ENCODE measurements around the gene CD6.
A peak's percentile ranks its signal among the peaks of the same experiment; 100 is the strongest.

The CD6 gene

GRCh38 chr11:61011229-61011870 lies 39.9 kb downstream of the CD6 start:
- no peak for DNase-seq

GRCh38 chr11:61011950-61012736 lies 40.7 kb downstream of the CD6 start:
- no peak for DNase-seq

- DNase-seq: no peak
These were observed 41.3 kb downstream of the CD6 start for GRCh38 chr11:61012737-61013215.

GRCh38 chr11:61018059-61018458 lies 46.6 kb downstream of the CD6 start:
- DNase-seq: no peak

- DNase-seq: no peak
These were observed 47.8 kb downstream of the CD6 start for GRCh38 chr11:61019037-61019831.

- no peak for DNase-seq
These were observed 48.4 kb downstream of the CD6 start for GRCh38 chr11:61019832-61020405.

- no peak for DNase-seq
These were observed 49.2 kb downstream of the CD6 start for GRCh38 chr11:61020551-61021235.

GRCh38 chr11:61021661-61022212 lies 50.3 kb downstream of the CD6 start:
- peak; percentile 94 to 95 for DNase-seq

- DNase-seq: no peak
These were observed 51.0 kb downstream of the CD6 start for GRCh38 chr11:61022311-61023085.

- DNase-seq: peak; percentile 58 to 70
These were observed 51.8 kb downstream of the CD6 start for GRCh38 chr11:61023086-61023965.

- no peak for DNase-seq
These were observed 52.5 kb downstream of the CD6 start for GRCh38 chr11:61023966-61024295.

- DNase-seq: no peak
These were observed 53.7 kb downstream of the CD6 start for GRCh38 chr11:61024938-61025820.

GRCh38 chr11:61025821-61026120 lies 54.3 kb downstream of the CD6 start:
- no peak for DNase-seq

- DNase-seq: peak; percentile 58 to 72
These were observed 54.9 kb downstream of the CD6 start for GRCh38 chr11:61026121-61027031.

GRCh38 chr11:61027141-61027840 lies 55.8 kb downstream of the CD6 start:
- DNase-seq: peak; percentile 26 to 42

GRCh38 chr11:61028135-61028729 lies 56.8 kb downstream of the CD6 start:
- peak; percentile 44 to 63 for DNase-seq

GRCh38 chr11:61032824-61033223 lies 61.3 kb downstream of the CD6 start:
- DNase-seq: no peak

Measured in CD4-positive, alpha-beta T cell treated with Interleukin-1 beta for 1 hour (primary cell).